Skeletal muscle tissue (tissue), 4 donors: ENCODE results near the gene DOCK4. TPM values are rescaled to one million over a fixed set of nuclear protein-coding genes. Genes with fewer than 3 reads are reported as not detected.

Source experiments
- H3K27ac ChIP-seq: one replicate; pipeline ENCODE4 v1.7.0; 2013; ENCODE audit warnings: mild to moderate bottlenecking, low read depth, low read length, inconsistent platforms
- H3K27me3 ChIP-seq, 3 donors: one replicate each; pipeline ENCODE4 v1.7.0; 2013; ENCODE audit warnings: low read length in 3 of 3; ENCODE audit not compliant: control insufficient read depth in 3 of 3, insufficient read depth in 3 of 3
- H3K36me3 ChIP-seq, 3 donors: one replicate each; pipeline ENCODE4 v1.7.0; 2013; ENCODE audit warnings: low read length in 3 of 3; ENCODE audit not compliant: control insufficient read depth in 3 of 3, insufficient read depth in 3 of 3
- H3K4me1 ChIP-seq, 3 donors: one replicate each; pipeline ENCODE4 v1.7.0; 2013; ENCODE audit warnings: low read length in 3 of 3, mild to moderate bottlenecking in 3 of 3; ENCODE audit not compliant: control insufficient read depth in 3 of 3, insufficient read depth in 3 of 3
- H3K4me3 ChIP-seq, 3 donors: one replicate each; pipeline ENCODE4 v1.7.0; 2013; ENCODE audit warnings: low read length in 3 of 3
- H3K9ac ChIP-seq, 3 donors: one replicate each; pipeline ENCODE4 v1.7.0; 2013; ENCODE audit warnings: low read length in 3 of 3, mild to moderate bottlenecking in 3 of 3, moderate library complexity in 2 of 3, low read depth in 1 of 3
- H3K9me3 ChIP-seq, 3 donors: one replicate each; pipeline ENCODE4 v1.7.0; 2013; ENCODE audit warnings: low read length in 3 of 3; ENCODE audit not compliant: control insufficient read depth in 3 of 3
- total RNA-seq: library from RNA; depleted of rRNA; stranded (reverse); fragments of >200 nt; gene quantifications from one replicate; pipeline ENCODE4 v1.2.3, GENCODE V29; 2014
- donor health status: Osteomylitis.

The DOCK4 gene
- total RNA-seq, 1 donor from 2014 or later: 24.5 TPM

DNA sequence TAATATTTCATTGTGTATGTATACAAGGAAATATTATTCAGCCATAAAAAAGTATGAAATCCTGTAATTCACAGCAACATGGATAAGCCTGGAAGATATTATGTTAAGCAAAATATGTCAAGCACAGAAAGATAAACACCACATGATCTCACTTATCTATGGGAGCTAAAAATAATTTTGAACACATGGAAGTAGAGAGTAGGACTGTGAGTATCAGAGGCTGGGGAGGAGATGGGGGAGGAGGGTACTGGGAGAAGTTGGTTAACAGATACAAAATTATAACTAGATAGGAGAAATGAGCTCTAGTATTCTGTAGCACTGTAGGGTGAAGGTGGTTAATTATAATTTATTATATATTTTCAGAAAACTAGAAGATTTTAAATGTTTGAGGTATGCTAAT lies 132.7 kb downstream of the DOCK4 start:
- Histone ChIP-seq H3K36me3 (no peaks in the 10 kb centered on the region), H3K4me1 (peaks cover 0 to 4% (median 3%) of the 10 kb centered on the region in 3 donors), H3K27ac (no peak overlapping the region), H3K4me3 (no peak overlapping the region), H3K9ac (no peak overlapping the region), H3K27me3 (no peaks in the 10 kb centered on the region), H3K9me3 (peaks cover 0 to 2% (median 0%) of the 10 kb centered on the region in 3 donors)

GRCh38 chr7:112072541-112073245 lies 133.5 kb downstream of the DOCK4 start:
- Histone ChIP-seq H3K4me3 (no peak overlapping the region), H3K27ac (no peak overlapping the region), H3K9ac (no peak overlapping the region), H3K9me3 (peaks cover 0 to 2% (median 0%) of the 10 kb centered on the region in 3 donors), H3K27me3 (no peaks in the 10 kb centered on the region), H3K4me1 (peaks cover 0 to 4% (median 3%) of the 10 kb centered on the region in 3 donors), H3K36me3 (no peaks in the 10 kb centered on the region)

DNA sequence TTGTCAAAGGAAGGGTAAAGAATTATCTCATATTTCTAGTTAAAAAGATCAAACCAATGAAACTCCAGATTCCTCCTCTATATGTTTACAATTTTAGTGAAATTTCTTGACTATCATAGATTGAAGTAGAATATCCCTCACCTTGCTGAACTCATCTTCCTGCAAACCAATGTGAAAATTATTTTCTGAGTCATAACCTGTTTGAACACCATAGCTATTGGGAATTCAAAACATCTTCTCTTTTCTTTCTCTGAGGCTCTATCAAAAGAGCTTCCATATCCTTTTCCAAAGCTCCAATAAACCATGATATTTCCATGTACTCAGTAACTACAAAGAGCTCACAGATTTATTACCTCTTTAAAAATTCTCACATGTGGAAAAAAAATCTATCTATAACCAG lies 134.3 kb downstream of the DOCK4 start:
- no peak overlapping the region for H3K9ac ChIP-seq
- H3K36me3 ChIP-seq: no peaks in the 10 kb centered on the region
- H3K4me1 ChIP-seq: peaks cover 0 to 4% (median 3%) of the 10 kb centered on the region in 3 donors
- no peak overlapping the region for H3K27ac ChIP-seq
- H3K9me3 ChIP-seq: peaks cover 0 to 2% (median 0%) of the 10 kb centered on the region in 3 donors
- H3K4me3 ChIP-seq: no peak overlapping the region
- H3K27me3 ChIP-seq: no peaks in the 10 kb centered on the region

- no peaks in the 10 kb centered on the region for H3K27me3 ChIP-seq
- peaks cover 0 to 4% (median 3%) of the 10 kb centered on the region in 3 donors for H3K4me1 ChIP-seq
- H3K9me3 ChIP-seq: peaks cover 0 to 2% (median 0%) of the 10 kb centered on the region in 3 donors
- no peaks in the 10 kb centered on the region for H3K36me3 ChIP-seq
- no peak overlapping the region for H3K27ac ChIP-seq
- H3K9ac ChIP-seq: no peak overlapping the region
- no peak overlapping the region for H3K4me3 ChIP-seq
Observed at GRCh38 chr7:112070674-112071256, 135.4 kb downstream of the DOCK4 start.

DNA sequence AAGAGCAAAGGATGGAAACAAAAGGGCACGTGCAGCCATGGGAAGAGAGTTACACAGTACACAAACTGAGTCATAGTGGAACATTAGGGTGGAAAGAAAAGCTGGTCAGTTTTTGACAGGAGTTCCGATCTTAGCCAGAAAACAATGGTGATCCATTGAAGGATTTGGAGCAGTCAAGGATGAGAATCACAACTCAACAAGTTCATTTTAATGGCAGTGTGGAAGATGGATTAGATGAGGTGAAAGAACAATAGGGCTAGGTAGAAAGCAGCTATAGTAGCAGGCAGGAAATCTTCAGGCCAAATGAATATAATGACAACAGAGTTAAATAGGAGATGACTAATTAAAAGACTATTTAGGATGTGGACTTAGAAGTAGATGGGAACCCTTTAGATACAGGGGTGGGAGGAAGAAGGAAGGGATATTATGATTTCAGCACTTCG lies 136.3 kb downstream of the DOCK4 start:
- Histone ChIP-seq H3K36me3 (no peaks in the 10 kb centered on the region), H3K9me3 (no peaks in the 10 kb centered on the region), H3K9ac (no peak overlapping the region), H3K4me3 (no peak overlapping the region), H3K27ac (no peak overlapping the region), H3K27me3 (no peaks in the 10 kb centered on the region), H3K4me1 (peaks cover 0 to 4% (median 3%) of the 10 kb centered on the region in 3 donors)

DNA sequence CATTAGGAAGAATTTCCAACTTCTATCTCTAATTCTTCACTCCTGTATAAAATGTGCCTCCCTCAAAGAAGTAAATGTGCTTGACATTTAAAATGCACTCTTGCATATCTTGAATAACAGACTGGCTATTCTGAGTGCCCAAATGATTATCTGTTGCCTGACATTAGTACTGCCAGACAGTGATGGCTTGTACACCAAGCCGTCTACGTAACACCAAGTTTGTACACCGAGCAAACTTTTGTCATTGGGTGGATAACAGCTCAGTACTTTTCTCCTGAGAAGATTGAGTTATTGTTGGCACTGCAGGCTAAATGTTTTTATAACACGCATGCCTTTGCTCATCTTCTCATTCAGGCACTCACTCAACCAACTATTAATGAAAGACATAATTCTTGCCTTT lies 137.2 kb downstream of the DOCK4 start:
- H3K36me3 ChIP-seq: no peaks in the 10 kb centered on the region
- H3K9me3 ChIP-seq: no peaks in the 10 kb centered on the region
- H3K27me3 ChIP-seq: no peaks in the 10 kb centered on the region
- peaks cover 0 to 4% (median 3%) of the 10 kb centered on the region in 3 donors for H3K4me1 ChIP-seq
- no peak overlapping the region for H3K9ac ChIP-seq
- no peak overlapping the region for H3K27ac ChIP-seq
- no peak overlapping the region for H3K4me3 ChIP-seq

GRCh38 chr7:112067632-112068540 lies 138.3 kb downstream of the DOCK4 start:
- H3K4me1 ChIP-seq: peaks cover 0 to 4% (median 3%) of the 10 kb centered on the region in 3 donors
- no peak overlapping the region for H3K27ac ChIP-seq

GRCh38 chr7:112067200-112067599 lies 139.0 kb downstream of the DOCK4 start:
- Histone ChIP-seq H3K27me3 (no peaks in the 10 kb centered on the region), H3K36me3 (no peaks in the 10 kb centered on the region), H3K9me3 (no peaks in the 10 kb centered on the region), H3K4me1 (peaks cover 0 to 4% (median 3%) of the 10 kb centered on the region in 3 donors), H3K27ac (no peak overlapping the region), H3K4me3 (no peak overlapping the region), H3K9ac (no peak overlapping the region)

More at GRCh38 chr7:112067632-112068540, 138.3 kb downstream of the DOCK4 start:
- Histone ChIP-seq H3K27me3 (no peaks in the 10 kb centered on the region), H3K9ac (no peak overlapping the region), H3K36me3 (no peaks in the 10 kb centered on the region), H3K9me3 (no peaks in the 10 kb centered on the region), H3K4me3 (no peak overlapping the region)

DNA sequence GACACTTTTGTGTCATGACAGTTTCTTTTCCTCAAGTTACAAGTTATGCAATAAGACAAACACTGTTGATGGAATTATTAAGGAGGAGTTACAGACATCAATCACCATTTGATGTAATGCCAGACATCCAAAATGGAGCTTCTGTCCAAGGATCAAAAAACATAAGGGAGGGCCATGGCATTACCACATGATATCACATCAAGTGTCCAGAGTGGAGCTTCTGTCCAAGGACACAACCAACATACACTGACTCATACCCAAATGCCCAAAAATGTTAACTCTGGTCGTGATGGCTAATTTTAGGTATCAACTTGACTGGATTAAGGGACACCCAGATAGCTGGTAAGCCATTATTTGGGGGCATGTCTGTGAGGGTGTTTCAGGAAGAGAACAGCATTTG lies 140.4 kb downstream of the DOCK4 start:
- Histone ChIP-seq H3K9ac (no peak overlapping the region), H3K27me3 (no peaks in the 10 kb centered on the region), H3K9me3 (no peaks in the 10 kb centered on the region), H3K36me3 (no peaks in the 10 kb centered on the region), H3K4me3 (no peak overlapping the region), H3K27ac (no peak overlapping the region), H3K4me1 (peaks cover 0 to 4% (median 3%) of the 10 kb centered on the region in 3 donors)
